ENCODE measurements around the gene NUDT17.

- no peak for TF ChIP-seq CTCF (conservative IDR thresholded peaks at IDR 0.05; ENCODE audit: low read depth, low read length)
- TF ChIP-seq POLR2A (IDR thresholded peaks at IDR 0.05; ENCODE audit: low read depth, low read length), result no peak
- no peak for TF ChIP-seq ELK1 (IDR thresholded peaks at IDR 0.05; ENCODE audit: borderline replicate concordance, low read depth, low read length)
- TF ChIP-seq FOS (IDR thresholded peaks at IDR 0.05; ENCODE audit: low read depth, low read length), result no peak
- no peak for TF ChIP-seq USF2 (IDR thresholded peaks at IDR 0.05; ENCODE audit: low read depth, low read length)
Observed at GRCh38 chr1:145799806-145800205, 45.6 kb upstream of the NUDT17 start.
